ENCODE data around the gene ZBTB7C.

GRCh38 chr18:48365965-48366364, 43.2 kb downstream of the ZBTB7C start:
- TF ChIP-seq CAMTA2 (CRISPR knock-in tag; conservative IDR thresholded peaks at IDR 0.05) (no peak), CTCF (IDR thresholded peaks at IDR 0.05 in 2 of 3, conservative IDR thresholded peaks at IDR 0.05 in 1 of 3; ENCODE audit: insufficient read depth in 2 of 3, low read depth in 1 of 3, low read length in 3 of 3) (no peak), RERE (CRISPR knock-in tag; IDR thresholded peaks at IDR 0.05; ENCODE audit: borderline replicate concordance) (no peak), EGR1 (conservative IDR thresholded peaks at IDR 0.05) (no peak), MAFK (IDR thresholded peaks at IDR 0.05; ENCODE audit: low read length) (peak; percentile 96), MCM2 (IDR thresholded peaks at IDR 0.05; ENCODE audit: low read depth) (no peak)

Measured in K562 (cell line).